HepG2 (cell line): Measurements from ENCODE around the gene PRTN3.

Source experiments
- EZH2 ChIP-seq: conservative IDR thresholded peaks from 2 replicates; pipeline ENCODE4 v1.6.1; 2012; ENCODE audit warnings: mild to moderate bottlenecking, low read depth, low read length, moderate library complexity
- JUN ChIP-seq: sonication (generic); formaldehyde crosslinking; IDR thresholded peaks from 2 replicates; pipeline ENCODE4 v1.4.0; 2020; ENCODE audit warnings: mild to moderate bottlenecking, missing genetic modification reagents
- NCOR1 ChIP-seq: fragments of 200-600 bp; sonication (generic); IDR thresholded peaks from 2 replicates; pipeline ENCODE4 v1.7.0; 2017; ENCODE audit warnings: antibody characterized with exemption, low read length, borderline replicate concordance
- RAD21 ChIP-seq: fragments of 450-650 bp; formaldehyde crosslinking; IDR thresholded peaks from 2 replicates; pipeline ENCODE4 v1.5.0; 2020; ENCODE audit warnings: mild to moderate bottlenecking
- SIN3B ChIP-seq: fragments of 150-350 bp; IDR thresholded peaks from 2 replicates; pipeline ENCODE4 v1.6.1; 2014; ENCODE audit warnings: low read length
- SRSF1 ChIP-seq: fragments of 200-400 bp; formaldehyde crosslinking; optimal IDR thresholded peaks from 2 replicates; pipeline ENCODE3; 2017; ENCODE audit warnings: mild to moderate bottlenecking, low read depth, low read length, moderate library complexity
- TCF7 ChIP-seq: sonication (generic); IDR thresholded peaks from 2 replicates; pipeline ENCODE4 v1.6.1; 2016; ENCODE audit warnings: antibody characterized with exemption, low read depth
- ZNF101 ChIP-seq: sonication (generic); formaldehyde crosslinking; IDR thresholded peaks from 2 replicates; pipeline ENCODE4 v1.4.0; 2020; ENCODE audit warnings: mild to moderate bottlenecking, low read depth, missing genetic modification reagents, borderline replicate concordance
- ZNF407 ChIP-seq: sonication (generic); formaldehyde crosslinking; IDR thresholded peaks from one replicate; pipeline ENCODE4 v1.5.1; 2020; ENCODE audit warnings: mild to moderate bottlenecking, missing genetic modification reagents; ENCODE audit errors: not compliant biosample characterization
- ZNF589 ChIP-seq: sonication (generic); formaldehyde crosslinking; conservative IDR thresholded peaks from 2 replicates; pipeline ENCODE4 v1.8.0; 2022; ENCODE audit warnings: mild to moderate bottlenecking, moderate library complexity, missing genetic modification reagents
- TF ChIP-seq, protein P1 (sequence below): sonication (generic); formaldehyde crosslinking; IDR thresholded peaks from 2 replicates; pipeline ENCODE4 v1.9.0; 2021; ENCODE audit warnings: missing genetic modification reagents, borderline replicate concordance

DNA sequence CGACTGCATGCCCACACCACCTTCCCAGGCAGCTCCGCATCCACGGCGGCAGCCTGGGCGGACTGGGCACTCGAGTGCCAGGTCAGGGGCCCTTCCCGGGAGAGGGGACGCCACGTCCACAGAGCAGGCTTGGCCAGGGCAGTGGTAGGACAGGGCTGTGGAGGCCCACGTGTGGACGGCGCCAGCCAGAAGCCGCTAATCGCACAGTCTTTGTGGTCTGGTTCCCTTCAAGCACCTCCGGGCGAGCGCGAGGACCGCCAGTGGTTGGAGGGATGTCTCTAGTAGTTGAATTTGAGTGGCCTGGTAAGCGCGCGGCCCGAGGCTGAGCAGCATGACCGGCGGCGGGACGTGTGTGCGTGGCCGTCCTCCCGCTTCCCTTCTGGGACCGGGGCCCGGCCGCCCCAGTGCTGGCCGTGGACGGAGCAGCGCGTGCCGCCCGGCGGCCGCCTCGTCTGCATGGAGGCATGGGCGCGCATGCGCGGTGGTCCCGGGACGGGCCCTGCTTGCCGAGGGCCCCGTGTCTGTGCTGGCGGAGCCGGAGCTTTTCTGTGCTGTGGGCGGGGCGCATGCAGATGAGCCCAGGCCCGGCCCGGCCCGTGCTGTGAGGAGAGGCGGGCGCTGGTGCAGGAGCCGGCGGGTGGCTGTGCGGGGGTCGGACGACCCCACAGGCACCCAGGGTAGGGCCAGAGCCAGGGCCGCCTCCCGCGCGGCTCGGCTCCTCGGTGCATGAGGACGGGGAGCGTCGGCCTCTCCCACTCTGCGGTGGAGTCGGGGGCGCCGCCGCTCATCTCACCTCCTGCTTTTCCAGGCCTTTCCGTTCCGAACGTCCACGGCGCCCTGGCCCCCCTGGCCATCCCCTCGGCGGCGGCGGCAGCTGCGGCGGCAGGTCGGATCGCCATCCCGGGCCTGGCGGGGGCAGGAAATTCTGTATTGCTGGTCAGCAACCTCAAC lies 34.9 kb upstream of the PRTN3 start:
- TF ChIP-seq, protein P1, sequence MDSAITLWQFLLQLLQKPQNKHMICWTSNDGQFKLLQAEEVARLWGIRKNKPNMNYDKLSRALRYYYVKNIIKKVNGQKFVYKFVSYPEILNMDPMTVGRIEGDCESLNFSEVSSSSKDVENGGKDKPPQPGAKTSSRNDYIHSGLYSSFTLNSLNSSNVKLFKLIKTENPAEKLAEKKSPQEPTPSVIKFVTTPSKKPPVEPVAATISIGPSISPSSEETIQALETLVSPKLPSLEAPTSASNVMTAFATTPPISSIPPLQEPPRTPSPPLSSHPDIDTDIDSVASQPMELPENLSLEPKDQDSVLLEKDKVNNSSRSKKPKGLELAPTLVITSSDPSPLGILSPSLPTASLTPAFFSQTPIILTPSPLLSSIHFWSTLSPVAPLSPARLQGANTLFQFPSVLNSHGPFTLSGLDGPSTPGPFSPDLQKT (CRISPR knock-in tag) = no peak
- no peak for TF ChIP-seq NCOR1
- TF ChIP-seq ZNF407 = no peak
- TF ChIP-seq SRSF1 = no peak
- TF ChIP-seq EZH2 = no peak
- TF ChIP-seq ZNF589 = no peak
- TF ChIP-seq RAD21 = no peak
- no peak for TF ChIP-seq ZNF101 (CRISPR knock-in tag)
- TF ChIP-seq SIN3B = no peak
- TF ChIP-seq JUN (CRISPR knock-in tag) = no peak
- TF ChIP-seq TCF7 = no peak
